Measurements from ENCODE around the gene TSPAN32.

Gene TSPAN32

DNA sequence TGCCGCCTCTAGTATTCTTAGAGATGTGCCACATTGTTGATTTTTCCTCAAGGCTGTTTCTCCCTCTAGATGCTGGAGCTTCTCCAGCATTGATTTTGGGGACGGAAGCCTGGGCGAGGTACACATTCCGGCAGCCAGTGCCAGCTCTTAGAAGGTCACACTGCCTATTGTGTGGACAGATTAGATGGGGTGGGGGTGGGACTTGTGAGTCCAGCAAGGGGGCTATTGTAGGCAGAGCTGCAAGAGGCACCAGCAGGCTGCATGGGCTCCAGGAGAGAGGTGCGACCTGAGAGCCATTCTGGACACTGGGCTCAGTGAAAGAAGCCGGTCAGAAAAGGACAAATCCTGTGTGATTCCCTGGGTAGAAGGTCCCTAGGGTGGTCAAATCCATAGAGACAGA, 12.5 kb upstream of the TSPAN32 start:
- no peak for DNase-seq

DNA sequence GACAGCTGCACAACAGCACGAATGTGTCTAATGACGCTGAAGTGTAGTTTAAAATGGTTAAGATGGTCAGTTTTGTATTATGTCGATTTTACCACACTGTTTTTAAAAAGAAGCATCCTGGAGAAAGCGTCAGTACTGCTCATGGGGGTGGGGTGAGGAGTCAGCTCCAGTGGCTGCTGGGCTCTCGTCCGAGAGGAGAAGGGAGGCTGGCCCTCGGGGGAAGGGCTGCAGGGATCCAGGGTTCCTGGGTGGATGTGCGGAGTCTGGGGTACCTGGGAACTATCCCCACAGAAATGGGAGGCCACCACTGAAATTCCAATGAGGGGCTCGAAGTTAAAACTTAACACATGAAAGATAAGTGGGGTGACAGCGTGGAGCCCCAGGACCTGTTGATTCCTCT, 12.0 kb upstream of the TSPAN32 start:
- DNase-seq = no peak

DNA sequence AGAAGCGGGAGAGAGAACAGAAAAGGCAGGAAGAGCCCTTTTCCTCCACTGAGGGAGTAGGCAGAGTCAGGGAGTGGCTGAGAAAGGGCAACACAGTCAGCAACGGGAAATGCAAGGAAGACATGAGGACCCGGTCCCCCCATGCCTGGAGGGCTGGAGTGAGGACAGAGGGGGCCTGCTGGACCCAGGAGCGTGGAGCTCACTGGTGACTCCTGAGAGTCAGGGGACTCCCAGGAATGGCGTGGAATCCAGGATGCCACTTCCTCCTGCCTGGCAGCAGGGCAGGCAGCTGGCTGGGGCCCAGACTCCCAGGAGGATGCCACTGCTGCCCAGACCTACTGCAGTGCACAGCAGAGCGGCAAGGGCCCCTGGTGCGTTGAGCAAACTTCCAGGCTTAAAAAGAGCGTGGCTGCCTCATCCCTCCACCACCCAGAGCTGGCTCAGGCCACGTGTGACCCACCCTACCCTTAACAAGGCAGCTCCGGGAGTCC, 11.4 kb upstream of the TSPAN32 start:
- no peak for DNase-seq

DNA sequence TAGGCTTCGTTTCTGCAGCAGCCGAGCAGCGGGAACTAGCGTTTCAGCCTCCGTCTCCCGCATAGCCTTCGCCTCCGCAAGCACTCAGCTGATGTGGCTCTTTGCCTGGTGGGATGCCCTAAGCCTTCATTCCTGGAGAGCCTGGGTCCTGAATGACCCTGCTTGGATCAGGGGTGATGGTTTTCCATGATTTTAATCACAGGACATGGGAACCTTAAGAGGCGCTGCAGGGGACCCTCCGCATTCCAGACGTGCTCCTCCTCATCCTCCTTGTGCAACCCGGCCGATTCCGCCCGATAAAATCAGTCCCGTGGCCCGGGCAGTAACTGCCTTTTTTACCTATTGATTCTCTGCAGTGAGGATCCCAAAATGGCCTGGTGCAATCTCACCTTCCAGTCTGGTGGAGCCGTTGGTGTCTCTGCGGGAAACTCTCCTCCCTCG, 8.3 kb upstream of the TSPAN32 start:
- DNase-seq = no peak

DNA sequence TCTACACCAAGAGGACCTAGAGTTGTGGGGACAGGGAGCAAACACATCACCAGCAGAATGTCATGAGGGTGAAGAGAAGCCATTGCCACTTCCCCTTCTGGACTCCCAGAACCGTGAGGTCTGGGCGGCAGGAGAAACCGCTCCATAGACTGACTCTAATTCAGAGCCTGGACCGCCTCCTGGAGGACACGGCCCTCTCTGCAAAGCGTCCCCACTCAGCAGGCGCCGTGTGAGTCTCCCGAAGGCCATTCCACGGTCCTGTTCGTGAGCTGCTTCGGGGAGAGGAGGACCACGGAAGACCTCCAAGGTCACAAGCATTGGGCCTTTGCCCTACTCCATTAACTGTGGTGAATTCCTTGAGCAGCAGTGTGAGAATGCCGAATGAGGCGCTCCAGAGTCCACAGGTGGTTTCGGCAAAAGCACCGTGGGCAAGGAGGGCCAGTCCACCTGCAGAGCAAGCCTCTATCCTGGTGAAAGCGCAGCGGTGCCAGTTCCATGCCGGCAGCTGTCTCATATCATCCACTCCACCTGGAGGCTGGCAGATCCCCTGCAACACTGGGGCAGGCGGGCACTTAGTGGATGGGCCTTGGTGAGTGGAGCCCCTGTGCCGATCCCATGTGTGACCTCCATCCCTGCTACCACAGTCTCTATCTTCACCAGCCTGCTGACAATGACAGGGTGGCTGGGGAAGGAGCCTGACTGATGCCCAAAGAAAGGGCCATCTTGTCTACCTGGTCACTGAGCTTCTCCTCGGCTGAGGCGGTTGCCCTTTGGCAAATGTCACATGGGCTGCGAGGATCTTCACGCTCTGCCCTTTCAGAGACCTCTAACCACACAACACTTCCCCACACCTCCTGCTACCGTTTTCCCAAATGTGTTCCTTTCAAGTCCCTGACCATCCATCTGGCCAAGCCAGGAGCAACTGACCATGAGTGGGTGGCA, 7.6 kb upstream of the TSPAN32 start:
- peak; percentile 53 for DNase-seq

DNA sequence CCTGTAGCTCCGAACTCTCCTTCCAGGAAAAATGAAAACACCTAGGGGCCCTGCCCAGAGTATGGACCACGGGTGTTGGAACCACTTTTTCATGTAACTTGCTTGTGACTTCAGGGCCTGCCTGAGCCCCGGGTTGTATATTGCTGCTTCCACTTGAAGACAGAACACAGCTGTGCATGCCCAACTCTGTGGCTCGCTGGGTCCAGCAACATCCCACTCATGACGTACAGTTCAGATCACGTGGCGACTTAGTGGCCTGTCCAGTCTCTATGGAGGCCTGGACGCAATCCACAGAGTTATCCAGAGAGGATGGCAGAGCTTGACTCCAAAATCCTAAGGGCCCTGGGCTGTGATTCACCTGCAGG, 6.9 kb upstream of the TSPAN32 start:
- DNase-seq = peak; percentile 42

DNA sequence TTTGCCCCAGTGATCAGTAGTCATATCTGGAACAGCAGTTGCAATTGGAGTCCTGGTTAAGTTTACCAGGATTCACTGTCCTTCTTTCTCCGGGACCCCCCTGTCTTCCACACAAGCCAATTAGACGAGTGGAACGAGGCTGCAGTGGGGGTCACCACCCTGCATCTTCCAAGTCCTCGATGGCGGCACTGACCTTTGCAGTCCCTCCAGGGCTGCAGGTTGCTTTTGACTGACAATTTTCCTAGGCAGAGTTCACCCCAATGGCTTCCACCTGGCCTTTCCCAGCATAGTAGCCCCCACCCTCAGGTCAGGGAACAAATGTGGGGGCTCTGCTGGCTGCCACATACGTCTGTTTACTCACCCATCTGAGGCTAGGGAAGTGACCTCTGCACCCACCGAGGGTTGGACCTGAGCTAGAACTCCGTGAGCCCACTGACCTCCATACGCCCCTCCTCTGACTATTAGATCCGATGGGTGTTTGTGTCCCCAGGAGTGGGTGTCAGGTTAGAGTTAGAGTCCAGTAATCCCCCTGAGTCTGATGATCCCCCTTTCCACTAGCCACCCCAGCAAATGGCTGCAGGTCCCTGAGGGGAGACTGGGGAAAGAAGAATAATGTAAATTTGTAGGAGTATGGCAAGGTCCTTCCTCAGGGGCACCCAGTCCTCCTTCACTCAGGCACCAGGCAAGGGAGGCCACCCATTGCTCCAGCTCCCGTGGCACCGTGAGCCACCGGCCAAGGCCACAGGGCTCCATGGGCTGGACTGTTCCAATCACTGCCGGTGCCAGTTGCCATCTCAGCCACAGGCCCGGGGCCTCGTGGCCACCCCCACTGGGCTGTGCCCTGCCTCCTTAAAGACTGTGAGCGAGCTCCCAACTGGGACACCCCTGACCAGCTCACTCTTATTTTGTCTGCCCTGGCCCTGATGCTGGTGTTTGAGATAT, 5.6 kb upstream of the TSPAN32 start:
- peak; percentile 49 for DNase-seq

DNA sequence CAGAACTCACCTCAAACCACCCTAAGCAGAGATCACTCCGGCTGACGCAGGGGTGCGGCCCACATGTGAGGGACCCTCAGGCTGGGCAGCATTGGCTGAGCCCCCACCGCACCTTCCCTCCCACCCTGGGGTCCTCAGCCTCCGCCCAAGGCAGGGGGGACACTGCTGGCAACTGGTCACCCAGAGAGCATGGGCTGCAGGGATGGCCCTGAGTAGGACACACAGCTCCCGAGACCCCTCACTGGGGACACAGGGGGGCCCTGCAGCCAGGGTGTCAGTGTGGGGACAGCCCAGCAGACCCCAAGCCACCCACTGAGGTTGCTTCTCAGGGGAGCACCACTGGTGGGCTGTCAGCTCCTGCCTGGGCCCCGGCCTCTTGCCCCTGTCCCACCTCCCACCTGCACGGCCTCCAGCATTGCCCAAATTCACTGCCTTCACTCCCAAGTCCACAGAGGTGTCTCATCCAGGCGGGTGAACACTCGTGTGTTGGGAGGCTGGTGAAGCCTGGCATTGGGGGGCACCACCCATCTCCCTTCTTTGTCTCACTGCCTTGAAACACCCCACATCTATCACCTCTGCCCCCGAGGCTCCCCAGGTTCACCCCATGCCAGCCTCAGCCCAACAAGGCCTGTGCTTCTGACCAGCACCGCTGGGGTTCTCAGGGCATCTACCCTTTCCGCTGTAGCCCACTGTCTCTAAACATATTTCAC, 4.7 kb upstream of the TSPAN32 start:
- peak; percentile 56 for DNase-seq

DNA sequence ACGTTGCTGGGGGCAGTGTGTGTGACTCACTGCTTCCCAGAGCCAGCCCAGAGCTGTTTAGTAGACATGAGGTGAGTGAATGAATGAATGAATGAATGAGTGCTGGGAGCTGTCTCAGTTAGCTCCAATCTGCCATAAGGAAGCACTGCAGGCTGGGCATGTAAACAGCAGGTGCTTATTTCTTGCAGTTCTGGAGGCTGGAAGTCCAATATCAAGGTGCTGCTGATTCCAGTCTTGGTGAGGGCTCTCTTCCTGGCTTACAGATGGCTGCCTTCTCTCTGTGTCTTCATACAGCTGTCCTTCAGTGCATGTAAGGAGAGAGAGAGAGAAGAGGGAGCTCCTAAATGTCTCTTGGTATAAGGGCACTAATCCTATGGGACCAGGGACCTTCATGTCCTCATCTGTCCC, 4.2 kb upstream of the TSPAN32 start:
- peak; percentile 52 for DNase-seq

DNA sequence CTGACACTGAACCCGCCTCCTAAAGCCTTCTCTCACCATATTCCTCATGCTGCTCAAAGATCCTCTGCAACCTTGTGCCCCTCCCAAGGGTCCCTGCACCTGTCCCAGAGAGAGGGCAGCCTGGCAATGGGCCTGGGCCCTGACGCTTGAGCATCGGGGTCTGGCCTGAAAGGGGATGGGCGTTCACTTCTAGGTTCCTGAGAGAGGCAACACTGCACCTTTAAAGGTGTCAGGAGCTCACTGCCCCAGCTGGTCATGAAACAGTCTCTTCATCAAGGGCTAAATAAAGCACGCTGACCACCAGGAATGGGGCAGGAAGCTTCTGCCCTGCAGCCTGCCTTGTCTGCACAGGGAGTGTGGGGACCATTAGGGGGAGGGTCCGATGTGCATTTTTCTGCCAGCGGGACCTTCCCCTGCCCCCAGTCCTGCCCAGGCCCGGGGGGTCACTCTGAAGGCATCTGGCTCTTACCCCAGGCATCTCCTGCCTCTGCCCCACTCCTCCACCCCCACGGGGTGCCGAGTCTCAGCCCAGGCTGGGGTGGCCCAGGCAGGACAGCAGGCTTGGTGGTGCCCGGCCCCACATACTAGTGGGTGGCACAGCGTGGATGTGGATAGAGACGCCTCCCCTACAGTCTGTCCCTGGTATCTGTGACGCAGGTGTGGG, 3.5 kb upstream of the TSPAN32 start:
- DNase-seq = peak; percentile 58

DNA sequence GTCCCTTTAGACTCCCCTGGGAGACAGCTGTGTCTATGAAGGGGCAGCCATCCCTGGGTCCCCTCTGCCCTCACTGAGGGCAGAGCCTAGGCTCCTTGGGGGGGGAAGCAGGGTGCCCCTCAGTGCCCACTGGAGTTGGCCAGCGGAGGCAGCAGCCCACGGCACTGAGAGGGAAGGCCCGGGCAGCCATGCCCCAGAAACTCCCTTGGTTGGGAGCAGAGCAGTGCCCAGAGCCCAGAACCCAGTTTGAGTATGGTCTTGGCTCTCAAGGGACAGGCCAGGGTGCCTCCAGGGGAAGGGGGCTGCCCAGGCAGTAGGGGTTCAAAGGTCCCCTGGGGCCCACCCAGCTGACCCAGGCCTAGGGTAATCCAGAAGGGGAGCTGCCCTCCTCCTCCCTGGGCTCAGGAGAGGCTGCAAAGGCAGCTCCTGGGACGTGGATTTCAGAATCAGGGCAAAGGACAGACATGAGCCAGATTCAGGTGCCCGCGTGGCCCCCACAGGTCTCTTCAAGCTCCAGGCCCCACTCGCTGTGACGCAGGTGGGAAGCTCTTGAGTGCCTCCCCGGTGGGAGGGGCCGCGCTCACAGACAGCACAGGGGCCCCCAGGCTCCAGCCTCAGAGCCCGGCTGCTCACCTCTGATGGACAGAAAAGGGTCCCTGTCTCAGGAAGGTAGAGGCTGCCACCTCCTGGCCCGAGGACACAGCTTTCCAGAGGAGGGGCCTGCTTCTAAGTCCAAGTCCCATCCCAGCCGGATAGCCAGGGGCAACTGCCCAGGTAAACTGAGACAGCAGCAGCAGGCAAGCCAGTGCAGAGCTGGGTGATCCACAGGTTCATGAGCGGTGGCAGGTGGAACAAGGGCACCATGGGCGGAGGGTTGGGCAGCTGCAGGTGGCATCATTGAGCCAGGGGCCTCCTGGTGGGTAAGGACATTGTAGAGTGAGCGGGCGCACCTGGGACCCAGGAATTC, 2.7 kb upstream of the TSPAN32 start:
- DNase-seq = peak; percentile 79

DNA sequence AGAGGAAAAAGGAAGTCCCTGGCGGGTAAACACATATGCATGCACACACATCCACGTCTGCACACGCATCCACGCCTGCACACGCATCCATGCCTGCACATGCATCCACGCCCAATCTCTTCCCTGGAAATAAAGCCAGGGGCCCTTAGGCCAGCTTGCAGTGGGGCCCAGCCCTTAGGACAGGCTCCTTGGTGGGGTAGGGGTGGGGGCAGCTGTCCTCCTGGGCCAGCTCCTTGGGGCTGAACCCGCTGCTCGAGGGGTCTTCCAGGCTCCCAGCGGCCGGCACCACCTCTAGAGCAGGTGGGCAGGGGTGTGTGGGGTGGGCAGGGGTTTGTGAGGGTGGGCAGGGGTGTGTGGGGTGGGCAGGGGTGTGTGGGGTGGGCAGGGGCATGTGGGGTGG, 2.0 kb upstream of the TSPAN32 start:
- no peak for DNase-seq

DNA sequence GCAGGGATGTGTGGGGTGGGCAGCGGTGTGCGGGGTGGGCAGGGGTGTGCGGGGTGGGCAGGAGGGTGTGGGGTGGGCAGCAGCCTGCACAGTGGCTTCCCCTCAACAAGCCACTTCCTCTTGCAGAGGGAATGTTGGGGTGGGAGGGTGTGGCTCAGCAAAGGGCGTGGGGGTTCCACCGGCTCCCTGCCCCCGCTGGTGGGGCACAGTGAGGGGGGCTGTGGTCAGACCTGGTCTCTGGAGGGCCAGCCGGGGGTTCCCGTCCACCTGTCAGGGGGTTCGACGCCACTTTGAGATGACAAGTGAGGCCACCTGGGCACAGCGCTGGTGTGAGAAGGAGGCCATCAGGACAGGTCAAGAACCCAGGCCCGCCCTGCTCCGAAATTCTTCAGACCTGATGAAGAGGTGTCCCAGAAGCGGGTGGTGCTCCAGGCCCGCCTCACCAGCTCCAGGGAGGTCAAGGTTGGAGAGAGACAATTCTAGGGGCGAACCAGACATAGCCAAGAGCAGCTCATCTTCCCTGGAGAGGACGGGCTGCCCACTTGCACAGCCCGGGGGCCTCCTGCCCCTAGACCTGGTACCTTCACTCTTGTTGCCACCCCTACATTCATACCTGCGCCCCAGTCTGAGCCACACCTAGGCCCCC, 1.4 kb upstream of the TSPAN32 start:
- peak; percentile 74 for DNase-seq

DNA sequence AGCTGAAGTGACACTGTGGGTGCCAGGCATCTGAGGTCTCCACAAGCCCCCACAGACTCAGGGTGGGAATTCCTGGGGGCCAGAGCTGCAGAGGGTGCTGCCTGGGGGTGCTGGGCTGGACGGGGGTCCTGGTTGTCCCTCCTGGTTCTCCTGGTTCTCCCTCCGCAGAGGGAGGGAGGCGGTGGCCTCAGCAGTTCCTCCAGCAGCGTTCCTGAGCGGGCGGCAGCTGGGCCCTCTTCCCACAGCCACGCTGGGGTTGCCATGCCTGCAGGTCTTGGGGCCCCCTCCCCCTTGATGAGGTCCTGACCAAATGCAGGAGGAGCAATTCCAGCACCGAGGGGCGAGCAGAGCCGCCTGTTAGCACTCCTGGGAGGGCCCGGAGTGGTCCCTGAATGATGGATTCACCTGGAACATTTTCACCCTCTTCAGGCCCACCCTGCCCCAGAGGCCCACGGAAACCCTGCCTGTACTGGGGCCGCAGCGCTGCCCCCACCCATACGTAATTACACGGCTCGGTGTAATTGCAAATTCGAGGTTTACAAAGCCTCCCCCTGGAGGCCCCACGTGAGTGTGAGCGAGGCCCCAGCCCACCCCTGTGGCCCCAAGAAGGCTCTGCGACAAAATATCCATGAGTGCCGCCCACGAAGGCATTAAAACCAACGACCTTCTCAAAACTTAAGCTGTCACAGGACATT, 730 bp upstream of the TSPAN32 start:
- peak; percentile 74 for DNase-seq

DNA sequence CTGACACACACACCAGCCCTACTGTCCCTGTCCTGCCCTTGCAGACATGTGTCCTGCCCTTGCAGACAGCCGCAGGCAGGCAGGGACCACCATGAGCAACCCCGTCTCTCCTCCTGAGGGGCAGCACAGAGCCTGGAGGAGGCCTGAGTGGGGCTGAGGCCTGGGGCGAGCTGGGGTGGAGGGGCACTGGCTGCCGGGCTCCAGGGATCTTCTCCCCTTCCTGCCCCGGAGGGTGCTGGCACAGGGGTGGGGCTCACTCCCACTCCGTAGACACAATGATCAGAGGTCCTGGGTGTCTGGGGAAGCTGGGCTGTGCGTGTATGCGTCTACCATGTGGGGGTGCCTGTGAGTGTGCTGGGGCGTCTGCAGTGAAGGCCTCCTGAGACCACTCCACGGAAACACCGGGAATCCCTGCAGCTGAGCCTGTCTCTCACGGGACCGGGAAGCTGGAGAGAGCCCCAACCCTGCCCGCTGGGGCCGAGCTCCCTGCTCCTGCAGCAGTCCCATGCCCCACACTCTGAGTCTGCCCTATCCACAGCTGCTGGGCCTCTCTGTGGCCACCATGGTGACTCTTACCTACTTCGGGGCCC, 588 bp downstream of the TSPAN32 start:
- peak; percentile 84 for DNase-seq

DNA sequence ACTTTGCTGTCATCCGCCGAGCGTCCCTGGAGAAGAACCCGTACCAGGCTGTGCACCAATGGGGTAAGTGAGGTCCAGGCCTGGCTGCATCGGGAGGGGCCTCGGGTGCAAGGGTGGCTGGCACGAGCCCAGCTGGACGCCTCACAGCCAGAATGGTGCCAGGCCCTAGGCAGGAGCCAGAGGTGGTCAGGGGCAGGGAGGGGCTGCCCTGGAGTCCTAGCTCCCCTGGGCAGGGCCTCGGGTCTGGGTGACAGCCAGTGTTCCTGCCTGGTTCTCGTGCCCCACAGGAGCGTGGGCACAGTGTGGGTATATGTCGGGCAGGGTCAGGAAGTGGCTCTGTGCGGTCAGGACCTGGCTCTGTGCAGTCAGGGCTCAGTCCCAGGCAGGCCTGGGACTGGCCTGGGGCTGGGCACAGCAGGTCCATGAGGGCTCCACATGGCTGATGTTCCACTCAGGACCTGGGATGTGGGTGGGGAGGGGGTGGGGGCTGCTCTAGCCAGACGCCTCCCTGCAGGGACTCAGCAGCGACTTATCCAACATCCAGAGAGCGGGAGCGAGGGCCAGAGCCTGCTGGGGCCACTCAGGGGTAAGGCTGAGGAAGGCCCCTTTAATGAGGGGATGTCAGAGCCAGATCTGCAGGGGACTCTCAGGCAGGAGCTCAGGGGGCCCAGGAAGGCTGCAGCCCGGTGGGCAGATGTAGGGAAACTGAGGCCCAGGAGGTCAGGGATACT, 1.2 kb downstream of the TSPAN32 start:
- no peak for DNase-seq

DNA sequence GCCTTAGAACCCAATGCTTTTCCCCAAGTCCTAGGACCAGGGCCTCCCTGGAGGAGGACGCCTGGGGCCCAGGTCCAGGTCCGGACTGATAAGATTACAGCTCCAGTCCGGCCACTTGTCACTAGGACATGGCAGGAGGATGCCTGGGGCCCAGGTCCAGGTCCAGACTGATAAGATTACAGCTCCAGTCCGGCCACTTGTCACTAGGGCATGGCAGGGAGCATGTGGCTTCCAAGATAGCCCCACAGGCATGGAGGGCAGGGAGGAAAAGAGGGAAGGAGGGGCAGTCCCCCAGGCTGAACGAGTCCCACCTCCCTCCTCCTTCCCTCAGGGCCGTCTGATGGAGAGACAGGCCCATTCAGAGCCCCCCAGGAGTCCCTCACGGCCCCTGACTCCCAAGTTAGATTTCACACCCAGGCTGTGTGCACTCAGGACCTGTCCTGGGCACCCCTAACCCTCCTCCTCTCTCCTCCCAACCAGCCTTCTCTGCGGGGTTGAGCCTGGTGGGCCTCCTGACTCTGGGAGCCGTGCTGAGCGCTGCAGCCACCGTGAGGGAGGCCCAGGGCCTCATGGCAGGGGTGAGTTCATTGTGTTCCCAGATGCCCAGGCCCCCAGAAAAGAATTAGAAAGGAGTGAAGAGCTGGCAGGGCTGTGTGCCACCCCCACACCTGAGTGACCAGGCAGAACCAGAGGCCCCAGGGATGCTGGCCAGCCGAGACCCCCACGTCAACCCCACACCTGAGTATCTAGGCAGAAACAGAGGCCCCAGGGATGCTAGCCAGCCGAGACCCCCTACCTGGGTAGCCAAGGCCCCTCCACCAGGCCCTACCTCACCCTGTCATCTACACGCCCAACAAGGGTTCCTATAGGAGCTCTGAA, 2.1 kb downstream of the TSPAN32 start:
- peak; percentile 69 for DNase-seq

Measured in activated CD8-positive, alpha-beta memory T cell treated with anti-CD3 and anti-CD28 coated beads for 24 hours (primary cell).